HEK293T (cell line): ENCODE results near the gene ZIM2.

Experiments used
- BHLHE40 ChIP-seq: fragments of 450-650 bp; IDR thresholded peaks from 2 replicates; pipeline ENCODE4 v1.6.1; 2016; ENCODE audit warnings: mild to moderate bottlenecking, moderate library complexity, borderline replicate concordance
- CTBP1 ChIP-seq: fragments of 450-650 bp; IDR thresholded peaks from 2 replicates; pipeline ENCODE4 v1.6.1; 2016; ENCODE audit warnings: borderline replicate concordance
- ELF4 ChIP-seq: fragments of 450-650 bp; IDR thresholded peaks from 2 replicates; pipeline ENCODE4 v1.6.1; 2017; ENCODE audit warnings: antibody characterized with exemption
- FOXA1 ChIP-seq: fragments of 450-650 bp; IDR thresholded peaks from 2 replicates; pipeline ENCODE4 v1.6.1; 2016; ENCODE audit warnings: mild to moderate bottlenecking
- FOXK2 ChIP-seq: fragments of 450-650 bp; IDR thresholded peaks from 2 replicates; pipeline ENCODE4 v1.6.1; 2016; ENCODE audit warnings: mild to moderate bottlenecking
- FOXM1 ChIP-seq: fragments of 450-650 bp; IDR thresholded peaks from 2 replicates; pipeline ENCODE4 v1.6.1; 2017; ENCODE audit warnings: mild to moderate bottlenecking, borderline replicate concordance
- LEF1 ChIP-seq: fragments of 450-650 bp; IDR thresholded peaks from 2 replicates; pipeline ENCODE4 v1.6.1; 2017; ENCODE audit warnings: mild to moderate bottlenecking, borderline replicate concordance
- NFRKB ChIP-seq: fragments of 450-650 bp; IDR thresholded peaks from 2 replicates; pipeline ENCODE4 v1.6.1; 2016; ENCODE audit warnings: mild to moderate bottlenecking, moderate library complexity
- SP1 ChIP-seq: fragments of 450-650 bp; IDR thresholded peaks from 2 replicates; pipeline ENCODE4 v1.6.1; 2017
- TARDBP ChIP-seq: fragments of 450-650 bp; IDR thresholded peaks from 2 replicates; pipeline ENCODE4 v1.6.1; 2016
- ZNF384 ChIP-seq: fragments of 450-650 bp; IDR thresholded peaks from 2 replicates; pipeline ENCODE4 v1.6.1; 2016
- TF ChIP-seq, protein P1 (sequence below): fragments of 450-650 bp; IDR thresholded peaks from 2 replicates; pipeline ENCODE4 v1.6.1; 2016

DNA sequence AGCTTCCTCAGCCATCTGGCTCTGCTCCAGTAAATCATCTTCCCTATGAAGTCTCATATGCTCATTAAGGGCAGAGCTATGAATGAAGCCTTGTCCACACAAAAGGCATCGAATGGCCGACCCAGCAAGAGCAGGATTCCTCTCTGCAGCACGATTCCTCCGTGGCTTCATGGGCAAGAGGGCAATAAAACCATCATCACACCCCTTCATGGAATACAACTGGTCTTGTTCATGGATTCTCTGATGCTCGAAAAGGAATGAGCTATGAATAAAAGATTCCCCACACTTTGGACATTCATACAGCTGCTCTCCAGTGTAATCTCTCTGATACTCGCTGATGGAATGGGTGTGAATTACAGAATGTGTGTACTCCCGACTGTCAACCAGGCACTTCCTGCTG lies 25.9 kb downstream of the ZIM2 start:
- TF ChIP-seq SP1 (no peak), NFRKB (no peak), TARDBP (no peak), BHLHE40 (no peak), FOXM1 (no peak), FOXK2 (no peak), LEF1 (no peak), CTBP1 (no peak), FOXA1 (no peak), ELF4 (no peak), ZNF384 (no peak)
- TF ChIP-seq, protein P1, sequence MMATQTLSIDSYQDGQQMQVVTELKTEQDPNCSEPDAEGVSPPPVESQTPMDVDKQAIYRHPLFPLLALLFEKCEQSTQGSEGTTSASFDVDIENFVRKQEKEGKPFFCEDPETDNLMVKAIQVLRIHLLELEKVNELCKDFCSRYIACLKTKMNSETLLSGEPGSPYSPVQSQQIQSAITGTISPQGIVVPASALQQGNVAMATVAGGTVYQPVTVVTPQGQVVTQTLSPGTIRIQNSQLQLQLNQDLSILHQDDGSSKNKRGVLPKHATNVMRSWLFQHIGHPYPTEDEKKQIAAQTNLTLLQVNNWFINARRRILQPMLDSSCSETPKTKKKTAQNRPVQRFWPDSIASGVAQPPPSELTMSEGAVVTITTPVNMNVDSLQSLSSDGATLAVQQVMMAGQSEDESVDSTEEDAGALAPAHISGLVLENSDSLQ: no peak
